ENCODE data around the gene HLA-G.
A peak's percentile ranks its signal among the peaks of the same experiment; 100 is the strongest.

The HLA-G gene

DNA sequence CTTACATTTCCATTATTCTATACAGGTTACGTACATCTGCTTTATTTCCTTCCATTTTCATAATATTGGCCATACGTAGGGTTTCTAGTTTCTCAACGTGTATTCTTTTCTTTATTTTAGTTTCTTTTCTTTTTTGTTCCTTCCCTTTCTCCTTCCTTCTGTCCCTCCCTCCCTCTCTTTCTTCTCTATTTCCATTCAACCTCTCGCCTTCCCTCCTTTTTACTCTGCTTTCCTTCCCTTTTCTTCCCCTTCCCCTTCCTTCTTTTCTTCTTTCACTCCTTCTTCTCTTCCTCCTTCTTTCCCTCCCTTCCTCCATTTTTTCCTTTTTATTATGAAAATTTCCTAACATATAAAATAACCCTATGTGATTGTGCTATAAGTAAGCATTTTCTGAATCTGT, 8.7 kb upstream of the HLA-G start:
- no peak for DNase-seq

DNA sequence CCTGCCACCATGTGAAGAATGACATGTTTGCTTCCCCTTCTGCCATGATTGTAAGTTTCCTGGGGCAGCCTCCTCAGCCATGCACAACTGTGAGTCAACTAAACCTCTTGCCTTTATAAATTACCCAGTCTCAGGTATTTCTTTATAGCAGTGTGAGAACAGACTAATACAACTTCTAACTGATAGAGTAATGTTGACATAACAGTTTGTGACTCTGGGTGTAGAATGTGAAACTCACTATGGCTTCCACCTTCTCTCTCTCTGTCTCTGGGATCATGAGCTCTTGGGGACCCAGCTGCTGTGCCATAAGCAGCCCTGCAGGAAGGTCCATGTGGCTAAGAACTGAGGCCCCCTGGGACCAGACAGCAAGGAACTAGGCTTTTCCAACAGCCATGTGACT, 3.5 kb upstream of the HLA-G start:
- DNase-seq, result no peak

DNA sequence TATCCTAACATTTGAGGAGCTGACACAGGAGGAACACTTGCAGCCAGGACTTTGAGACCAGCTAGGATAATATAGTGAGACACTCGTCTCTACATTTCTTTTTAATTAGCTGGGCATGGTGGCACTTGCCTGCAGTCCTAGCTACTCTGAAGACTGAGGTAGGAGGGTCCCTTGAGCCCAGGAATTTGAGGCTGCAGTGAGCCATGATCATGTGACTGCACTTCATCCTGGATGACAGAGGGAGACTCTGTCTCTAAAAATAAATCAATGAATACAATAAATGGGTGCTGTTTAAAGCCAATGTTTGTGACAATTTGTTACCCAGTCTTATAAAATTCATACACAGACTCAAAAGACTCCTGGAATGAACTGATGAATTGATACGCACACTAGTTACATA, 1.8 kb upstream of the HLA-G start:
- no peak for DNase-seq

DNA sequence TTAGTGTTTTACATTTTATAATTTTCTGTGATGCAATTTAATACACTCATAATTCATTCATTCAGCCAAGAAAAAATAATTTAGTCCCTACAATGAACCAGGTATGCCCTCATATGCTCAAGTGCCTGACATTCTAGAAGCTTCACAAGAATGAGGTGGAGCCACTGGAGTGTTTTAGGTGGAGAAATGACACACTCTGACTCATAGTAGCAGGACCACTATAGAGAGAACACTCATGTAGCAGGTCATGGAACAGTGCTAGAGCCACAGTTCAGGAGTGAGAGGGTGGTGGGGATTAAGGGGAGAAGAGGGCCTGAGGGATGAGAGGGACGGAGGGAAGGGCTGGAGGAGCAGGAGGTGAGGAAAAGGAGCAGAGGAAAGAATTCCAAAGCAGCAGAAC, 1.4 kb upstream of the HLA-G start:
- DNase-seq, result no peak

DNA sequence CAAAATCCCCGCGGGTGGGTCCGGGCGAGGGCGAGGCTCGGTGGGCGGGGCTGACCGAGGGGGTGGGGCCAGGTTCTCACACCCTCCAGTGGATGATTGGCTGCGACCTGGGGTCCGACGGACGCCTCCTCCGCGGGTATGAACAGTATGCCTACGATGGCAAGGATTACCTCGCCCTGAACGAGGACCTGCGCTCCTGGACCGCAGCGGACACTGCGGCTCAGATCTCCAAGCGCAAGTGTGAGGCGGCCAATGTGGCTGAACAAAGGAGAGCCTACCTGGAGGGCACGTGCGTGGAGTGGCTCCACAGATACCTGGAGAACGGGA, 809 bp downstream of the HLA-G start:
- DNase-seq, result peak; percentile 30

DNA sequence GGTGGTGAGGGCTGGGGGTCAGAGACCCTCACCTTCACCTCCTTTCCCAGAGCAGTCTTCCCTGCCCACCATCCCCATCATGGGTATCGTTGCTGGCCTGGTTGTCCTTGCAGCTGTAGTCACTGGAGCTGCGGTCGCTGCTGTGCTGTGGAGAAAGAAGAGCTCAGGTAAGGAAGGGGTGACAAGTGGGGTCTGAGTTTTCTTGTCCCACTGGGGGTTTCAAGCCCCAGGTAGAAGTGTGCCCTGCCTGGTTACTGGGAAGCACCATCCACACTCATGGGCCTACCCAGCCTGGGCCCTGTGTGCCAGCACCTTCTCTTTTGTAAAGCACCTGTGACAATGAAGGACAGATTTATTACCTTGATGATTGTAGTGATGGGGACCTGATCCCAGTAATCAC, 2.1 kb downstream of the HLA-G start:
- no peak for DNase-seq

DNA sequence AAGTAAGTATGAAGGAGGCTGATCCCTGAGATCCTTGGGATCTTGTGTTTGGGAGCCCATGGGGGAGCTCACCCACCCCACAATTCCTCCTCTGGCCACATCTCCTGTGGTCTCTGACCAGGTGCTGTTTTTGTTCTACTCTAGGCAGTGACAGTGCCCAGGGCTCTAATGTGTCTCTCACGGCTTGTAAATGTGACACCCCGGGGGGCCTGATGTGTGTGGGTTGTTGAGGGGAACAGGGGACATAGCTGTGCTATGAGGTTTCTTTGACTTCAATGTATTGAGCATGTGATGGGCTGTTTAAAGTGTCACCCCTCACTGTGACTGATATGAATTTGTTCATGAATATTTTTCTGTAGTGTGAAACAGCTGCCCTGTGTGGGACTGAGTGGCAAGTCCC, 2.8 kb downstream of the HLA-G start:
- DNase-seq, result no peak

DNA sequence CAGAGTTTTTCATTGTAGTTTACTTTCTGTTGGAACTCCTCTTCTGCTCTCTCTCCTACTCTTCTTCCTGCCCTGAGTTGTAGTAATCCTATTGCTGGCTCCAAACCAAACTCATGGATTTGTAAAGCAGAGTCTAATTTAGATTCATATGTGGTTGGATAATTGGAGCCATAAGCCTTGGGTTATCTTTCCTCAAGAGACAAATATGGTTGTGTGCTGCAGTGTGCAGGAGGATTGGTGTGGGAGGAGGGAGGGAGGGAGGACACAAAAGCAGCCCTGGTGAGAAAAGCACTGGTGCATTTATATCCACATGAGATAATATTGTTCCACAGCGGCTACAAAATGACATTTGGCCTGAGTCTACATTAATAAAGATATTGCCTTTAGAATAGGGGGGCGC, 4.2 kb downstream of the HLA-G start:
- DNase-seq, result no peak

DNA sequence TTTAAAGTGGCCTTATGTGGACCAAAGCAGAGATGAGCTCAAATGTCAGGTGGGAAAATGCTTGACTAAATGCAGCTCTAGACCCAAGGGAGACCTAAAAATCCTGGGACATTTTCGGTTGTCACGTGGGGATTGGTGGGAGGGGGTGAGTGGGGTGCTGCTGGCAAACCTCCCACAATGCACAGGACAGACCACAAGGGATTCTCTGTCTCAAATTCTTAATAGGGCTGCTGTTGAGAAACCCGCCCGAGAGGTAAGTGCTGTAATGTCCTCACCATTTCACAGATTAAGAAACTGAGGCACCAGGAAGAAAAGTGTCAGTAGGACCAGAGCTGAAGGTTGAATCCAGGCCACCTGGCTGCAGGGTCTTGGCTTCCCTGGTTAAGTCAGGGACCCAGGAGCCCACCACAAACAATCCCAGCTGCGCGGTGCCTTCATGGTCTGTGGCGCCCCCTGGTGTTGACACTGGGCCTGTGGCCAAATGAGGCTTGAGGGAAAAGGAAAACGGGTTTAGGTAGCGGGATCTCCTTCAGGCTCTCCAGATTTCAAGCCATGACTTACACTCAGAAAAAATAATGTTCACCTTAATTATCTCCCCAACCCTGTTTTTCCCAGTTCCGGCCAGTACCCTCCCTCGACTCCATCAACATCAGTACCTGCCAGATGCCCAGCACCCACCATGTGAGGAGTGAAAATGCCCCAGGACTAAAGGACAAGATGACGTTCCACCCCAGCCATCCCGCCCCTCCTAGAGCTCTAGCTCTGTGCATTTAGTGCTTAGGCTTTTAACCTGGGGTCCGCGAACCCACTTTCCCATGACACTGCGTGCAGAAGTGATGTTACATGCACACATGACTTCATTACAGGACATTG, 7.2 kb downstream of the HLA-G start:
- DNase-seq, result peak; percentile 54

DNA sequence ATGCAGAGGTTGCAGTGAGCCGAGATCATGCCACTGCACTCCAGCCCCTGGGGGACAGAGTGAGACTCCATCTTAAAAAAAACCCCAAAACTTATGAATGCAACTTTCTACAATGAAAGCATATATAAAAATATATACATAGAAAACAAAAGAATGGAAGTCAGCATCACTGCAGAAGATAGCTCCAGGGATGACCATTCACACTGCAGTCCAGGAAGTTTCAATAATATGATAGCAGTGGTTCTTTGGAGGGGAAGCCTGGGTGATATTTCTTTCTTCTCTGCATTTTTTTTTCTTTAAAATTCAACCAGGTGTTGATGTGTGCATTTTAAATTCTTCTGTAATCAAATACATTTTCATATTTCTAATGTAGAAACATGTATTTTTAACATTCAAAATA, 12.3 kb downstream of the HLA-G start:
- DNase-seq, result no peak

DNA sequence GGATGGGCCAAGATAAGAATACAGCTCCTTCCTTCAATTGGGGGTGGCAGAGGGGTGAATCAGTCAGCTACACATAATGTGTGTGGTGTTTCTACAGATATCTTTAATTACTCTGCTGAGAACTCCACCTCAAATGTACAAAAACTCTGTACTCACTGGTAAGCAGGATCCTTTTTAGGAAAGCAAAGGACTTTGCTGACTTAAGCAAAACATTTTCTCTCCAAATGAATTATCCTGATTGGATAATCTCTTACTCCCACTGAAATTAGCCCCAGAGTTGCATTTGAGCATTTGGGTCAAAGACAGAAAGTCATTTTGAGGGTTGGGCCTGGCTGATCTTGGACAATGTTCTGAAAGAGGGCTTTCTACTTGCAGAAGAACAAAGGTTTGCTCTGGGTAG, 13.4 kb downstream of the HLA-G start:
- no peak for DNase-seq

DNA sequence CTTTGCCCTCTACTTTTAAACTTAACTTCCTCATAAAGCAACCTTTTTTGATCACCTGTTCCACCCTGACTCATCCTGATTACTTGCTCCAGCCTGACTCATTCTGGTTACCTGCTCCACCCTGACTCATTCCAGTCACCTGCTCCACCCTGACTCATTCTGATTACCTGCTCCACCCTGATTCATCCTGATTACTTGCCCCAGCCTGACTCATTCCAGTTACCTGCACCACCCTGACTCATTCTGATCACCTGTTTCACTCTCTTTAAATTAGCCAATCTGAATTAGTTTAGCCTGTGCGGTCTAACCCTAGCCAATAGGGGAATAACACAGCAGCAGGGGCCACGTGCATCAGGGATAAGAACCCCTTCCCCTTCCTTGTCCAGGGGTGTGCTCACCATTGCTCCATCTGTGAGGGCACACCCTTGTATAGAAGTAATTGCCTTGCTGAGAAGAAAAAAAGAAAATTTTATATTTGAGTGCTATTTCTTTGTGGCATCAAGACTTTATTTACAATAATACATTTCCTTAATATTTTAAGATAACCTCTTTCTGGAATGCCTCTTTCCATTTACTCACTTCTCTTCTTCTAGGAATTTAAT, 17.9 kb downstream of the HLA-G start:
- DNase-seq, result no peak

DNA sequence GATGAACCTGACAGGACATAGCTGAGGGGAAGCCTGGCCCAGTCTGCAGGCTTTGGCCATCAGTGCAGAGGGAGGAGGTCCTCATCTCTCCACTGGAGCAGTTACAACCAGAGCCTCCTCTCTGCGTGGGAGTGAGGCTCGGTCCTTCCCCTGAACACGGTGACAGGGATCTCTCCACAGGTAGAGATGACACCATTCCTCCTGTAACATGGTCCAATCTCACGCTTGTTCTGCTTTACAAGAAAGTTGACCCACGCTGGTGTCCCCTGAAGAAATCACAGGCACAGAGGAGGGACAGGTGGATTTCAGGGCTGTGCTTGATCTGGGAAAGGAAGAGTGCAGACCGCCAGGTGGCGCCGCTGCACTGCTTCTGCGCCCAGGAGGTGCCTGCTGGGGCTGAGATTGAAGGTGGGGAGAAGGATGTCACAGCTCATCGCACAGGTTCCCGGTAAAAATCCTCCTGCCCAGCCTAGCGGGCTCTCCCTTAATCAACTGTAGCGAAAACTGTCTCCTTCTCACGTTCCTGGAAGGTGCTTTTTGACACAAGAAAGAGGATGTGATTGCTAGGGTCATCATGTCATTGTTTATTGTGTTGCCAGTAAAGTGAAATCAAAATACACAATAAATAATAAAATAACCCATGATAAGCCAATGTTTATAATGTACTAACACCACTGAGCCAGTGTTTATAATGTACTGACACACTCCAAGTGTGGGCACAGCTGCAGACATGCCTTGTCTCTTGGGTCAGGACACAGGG, 20.4 kb downstream of the HLA-G start:
- DNase-seq, result peak; percentile 86

DNA sequence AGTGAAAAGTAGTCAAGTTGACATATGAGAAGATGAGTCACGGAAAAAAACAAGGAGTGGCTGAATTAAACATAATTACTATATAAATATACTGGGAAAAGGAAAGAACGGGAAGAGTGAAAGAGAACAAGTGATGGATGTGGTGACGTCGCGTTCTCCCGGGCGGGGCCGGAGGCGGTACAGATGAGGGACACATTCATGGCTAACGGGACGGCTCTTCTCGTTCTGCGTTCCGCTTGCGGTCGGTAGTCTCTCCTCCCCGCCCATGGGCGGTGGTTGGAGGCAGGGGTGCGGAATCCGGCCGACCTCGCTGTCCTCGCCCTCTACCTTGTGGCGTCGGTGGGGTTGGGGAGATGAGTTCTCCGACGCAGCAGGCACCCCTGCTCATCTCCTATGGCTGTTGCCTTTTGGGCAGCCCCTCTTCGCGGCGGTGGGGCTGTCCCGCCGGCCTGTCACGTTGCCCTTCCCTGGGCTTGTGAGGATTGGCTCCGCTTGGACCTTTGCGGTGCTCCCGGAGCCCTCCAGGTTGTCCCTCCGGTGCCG, 22.5 kb downstream of the HLA-G start:
- no peak for DNase-seq

DNA sequence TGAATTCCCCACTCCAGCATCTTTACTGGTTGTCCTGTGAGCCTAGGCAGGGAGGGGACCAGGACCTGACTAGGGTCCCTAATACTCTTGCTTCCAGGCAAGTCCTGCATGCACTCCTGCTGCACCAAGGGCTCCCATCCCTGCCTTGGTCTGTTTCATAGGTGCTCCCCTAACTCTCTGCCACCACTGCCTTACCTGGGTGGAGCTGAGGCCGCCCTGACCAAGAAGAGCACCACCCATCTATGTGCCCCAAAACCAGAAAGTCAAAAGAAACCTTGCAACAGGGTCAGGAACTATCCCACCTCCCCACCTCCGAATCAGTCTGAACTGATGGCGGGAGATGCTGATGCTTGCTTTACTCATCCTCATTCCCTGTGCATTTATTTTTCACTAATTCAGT, 23.6 kb downstream of the HLA-G start:
- DNase-seq, result no peak

DNA sequence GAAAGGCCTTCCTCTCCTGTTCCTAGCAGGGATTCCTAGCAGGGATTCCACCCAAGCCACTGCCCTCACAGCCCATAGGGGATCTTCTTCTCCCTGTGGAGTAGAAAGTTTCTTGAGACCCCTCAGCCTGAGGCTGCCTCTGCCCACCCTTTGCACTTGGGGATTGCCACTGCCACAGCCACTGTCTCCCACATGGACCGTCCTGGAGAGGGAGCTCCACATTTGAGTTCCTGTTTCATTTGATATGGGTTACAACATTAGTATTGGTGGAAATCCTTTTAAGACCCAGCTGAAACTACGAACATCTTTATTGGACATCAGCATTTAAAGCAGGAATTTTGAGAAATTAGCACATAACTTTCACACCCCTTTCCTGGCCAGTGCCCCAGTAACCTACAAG, 25.6 kb downstream of the HLA-G start:
- DNase-seq, result no peak

DNA sequence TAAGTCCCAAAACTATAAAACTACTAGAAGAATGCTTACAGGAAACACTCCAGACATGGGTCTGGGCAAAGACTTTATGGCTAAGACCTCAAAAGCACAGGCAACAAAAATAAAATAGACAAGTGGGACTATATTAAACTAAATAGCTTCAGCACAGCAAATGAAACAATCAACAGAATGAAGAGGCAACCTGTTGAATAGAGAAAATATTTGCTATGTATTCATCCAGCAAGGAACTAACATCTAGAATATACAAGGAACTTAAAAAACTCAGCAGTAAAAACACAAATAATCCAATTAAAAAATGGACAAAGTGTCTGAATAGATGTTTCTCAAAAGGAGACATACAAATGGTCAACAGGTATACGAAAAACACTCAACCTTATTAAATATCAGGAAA, 30.4 kb downstream of the HLA-G start:
- no peak for DNase-seq

DNA sequence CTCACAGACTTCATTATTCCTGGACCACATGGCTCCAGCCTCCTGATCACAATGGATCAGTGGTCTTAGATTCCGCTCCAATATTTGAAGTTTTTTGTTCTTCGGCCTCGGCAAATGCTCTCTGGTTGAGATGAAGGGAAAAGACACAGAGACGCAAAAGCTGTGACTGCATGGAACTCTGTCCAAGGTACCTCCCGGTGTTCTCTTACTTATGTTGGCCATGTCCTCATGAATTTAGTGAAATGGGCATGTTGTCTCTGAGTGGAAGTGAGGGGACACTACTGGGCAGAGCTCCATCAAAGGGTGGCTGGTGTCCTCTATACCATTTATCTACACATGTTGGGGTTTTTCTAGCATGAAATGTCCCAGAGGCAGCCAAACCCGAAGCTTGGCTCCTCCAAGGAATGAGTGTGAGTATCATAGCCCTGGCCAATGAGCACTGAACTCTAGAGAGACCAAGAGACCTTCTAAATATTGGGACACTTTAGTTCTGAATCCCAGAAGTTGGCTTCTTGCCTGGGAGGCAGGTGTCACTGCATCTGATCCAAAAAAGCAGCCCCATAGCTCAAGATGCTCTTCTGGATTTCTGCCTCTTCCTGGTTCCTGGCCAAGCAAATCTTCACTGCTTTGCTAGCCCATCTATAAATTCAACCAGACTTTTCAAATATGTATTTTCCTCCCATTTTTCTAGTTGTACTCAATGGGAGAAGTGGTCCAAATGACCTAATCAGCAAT, 34.1 kb downstream of the HLA-G start:
- DNase-seq, result no peak

DNA sequence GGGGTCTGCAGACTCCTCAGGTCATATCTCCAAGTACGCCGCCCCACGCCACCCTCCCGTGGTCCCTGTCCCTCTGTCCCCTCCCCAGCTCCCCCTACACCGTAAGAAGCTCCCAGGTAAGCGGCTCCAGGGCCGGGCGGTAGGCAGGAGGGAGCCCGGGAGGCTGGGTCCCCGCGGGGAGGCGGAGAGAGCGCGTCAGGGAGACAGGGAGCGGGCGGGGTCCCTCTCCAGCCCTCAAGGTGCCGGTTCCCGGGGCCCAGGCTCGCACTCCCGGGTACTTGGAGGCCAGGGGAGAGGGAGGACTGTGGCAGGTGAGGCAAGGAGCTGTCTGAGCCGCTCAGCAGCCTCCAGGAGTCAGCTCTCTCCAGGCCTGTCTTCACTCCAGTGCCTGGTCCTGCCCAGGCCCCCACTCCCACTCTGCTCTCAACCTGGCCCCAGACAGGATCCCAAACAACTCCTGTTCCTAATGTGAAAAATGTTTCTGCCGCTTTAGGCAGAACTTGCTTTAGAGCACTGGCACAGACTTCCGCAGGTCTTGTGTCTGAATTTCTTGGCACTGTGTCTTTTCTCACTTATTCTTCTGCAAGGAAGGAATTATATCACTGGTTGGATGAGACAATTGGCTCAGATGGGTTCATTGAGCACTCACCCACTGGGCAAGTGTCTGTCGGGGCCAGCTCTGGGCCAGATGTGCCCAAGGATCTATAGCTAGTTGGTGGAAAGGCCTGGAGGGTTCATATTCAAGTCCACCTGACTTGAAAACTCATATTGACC, 36.6 kb downstream of the HLA-G start:
- DNase-seq, result no peak

DNA sequence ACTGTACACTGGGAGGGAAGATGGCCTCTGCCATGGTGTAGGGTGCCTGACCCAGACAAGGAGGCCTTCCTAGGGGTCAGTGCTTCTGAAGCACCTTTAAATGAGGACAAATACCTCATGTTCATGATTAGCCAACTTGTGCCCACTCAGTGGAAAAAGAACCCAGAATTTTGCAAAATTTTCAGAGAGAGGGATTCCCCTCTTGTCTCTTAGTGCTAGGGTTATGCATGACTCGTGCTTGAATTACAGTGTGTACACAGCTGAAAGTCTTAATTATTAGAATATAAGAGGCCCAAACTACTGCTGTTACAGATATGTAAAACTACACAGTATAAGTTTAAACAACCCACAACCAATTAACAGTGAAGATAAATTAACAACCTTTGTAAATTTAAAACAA, 38.0 kb downstream of the HLA-G start:
- DNase-seq, result no peak

DNA sequence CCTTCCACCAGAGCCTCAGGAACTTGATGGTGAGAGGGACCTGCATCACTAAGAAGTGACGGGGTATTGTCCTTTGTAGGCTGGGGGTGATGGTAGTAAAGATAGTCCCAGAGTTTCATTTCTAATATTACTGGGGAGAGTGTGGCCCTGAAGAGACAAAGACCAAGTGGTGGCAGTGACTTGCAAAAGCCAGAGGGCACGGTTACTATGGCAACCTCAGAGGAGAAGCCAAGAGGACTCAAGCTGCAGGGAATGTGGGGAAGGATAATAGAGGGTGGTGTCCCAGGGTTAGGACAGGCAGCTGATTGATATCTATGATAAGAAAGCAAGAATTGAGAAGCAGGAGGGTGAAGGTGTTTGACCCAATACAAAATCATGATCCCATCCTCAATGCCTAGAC, 42.5 kb downstream of the HLA-G start:
- no peak for DNase-seq

DNA sequence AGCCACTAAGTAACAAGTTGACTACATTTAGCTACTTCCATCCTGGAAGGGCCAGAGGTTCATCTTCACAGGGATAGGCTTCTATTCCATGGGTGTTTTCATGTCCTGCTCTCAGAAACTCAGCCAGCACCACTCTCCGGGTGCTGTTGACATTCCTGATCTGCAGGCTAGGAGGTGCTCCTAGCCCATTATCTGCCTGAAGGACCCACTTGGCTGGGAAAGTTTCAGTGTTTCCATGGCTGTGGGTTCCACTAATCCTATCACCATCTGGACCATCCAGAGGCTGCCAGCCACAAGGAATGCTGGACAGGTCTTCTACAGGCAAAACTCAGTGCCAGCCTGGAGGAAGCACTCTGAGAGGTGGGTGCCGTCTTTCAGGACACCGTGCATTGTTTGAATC, 45.2 kb downstream of the HLA-G start:
- no peak for DNase-seq
